NCI-H82 treated with DMSO at 0.1 percent for 48 hours (cell line): ENCODE measurements around the gene ANGPT4.
"Not testable (repeated sequence)": the region's sequence is repeated elsewhere in the genome, so short reads cannot be mapped to it uniquely, and the experiment has no call there.

Experiments used
- DNase-seq: peaks from one replicate; lab custom pipeline; 2025; ENCODE audit not compliant: unreplicated experiment; lab: John Stamatoyannopoulos, UW

ANGPT4 gene

GRCh38 chr20:906703-907270 lies 9.3 kb downstream of the ANGPT4 start:
- DNase-seq: no peak

GRCh38 chr20:906001-906520 lies 10.1 kb downstream of the ANGPT4 start:
- DNase-seq: no peak

- no peak for DNase-seq
Observed at GRCh38 chr20:905396-905961, 10.7 kb downstream of the ANGPT4 start.

GRCh38 chr20:904039-904545 lies 12.0 kb downstream of the ANGPT4 start:
- DNase-seq: no peak

GRCh38 chr20:897436-897835 lies 18.7 kb downstream of the ANGPT4 start:
- DNase-seq: not testable (repeated sequence)

- DNase-seq: no peak
Observed at GRCh38 chr20:896501-897025, 19.6 kb downstream of the ANGPT4 start.

- not testable (repeated sequence) for DNase-seq
Observed at GRCh38 chr20:892371-892770, 23.8 kb downstream of the ANGPT4 start.

- DNase-seq: no peak
Observed at GRCh38 chr20:891706-892080, 24.4 kb downstream of the ANGPT4 start.

- DNase-seq: no peak
Observed at GRCh38 chr20:891058-891705, 25.0 kb downstream of the ANGPT4 start.

GRCh38 chr20:890666-891057 lies 25.5 kb downstream of the ANGPT4 start:
- no peak for DNase-seq

GRCh38 chr20:889932-890463 lies 26.1 kb downstream of the ANGPT4 start:
- no peak for DNase-seq

- DNase-seq: no peak
Observed at GRCh38 chr20:889106-889505, 27.0 kb downstream of the ANGPT4 start.

- no peak for DNase-seq
Observed at GRCh38 chr20:888057-888456, 28.1 kb downstream of the ANGPT4 start.

- no peak for DNase-seq
Observed at GRCh38 chr20:887137-887536, 29.0 kb downstream of the ANGPT4 start.

GRCh38 chr20:884983-885952 lies 30.9 kb downstream of the ANGPT4 start:
- no peak for DNase-seq

GRCh38 chr20:881783-882144 lies 34.4 kb downstream of the ANGPT4 start:
- DNase-seq: no peak

- no peak for DNase-seq
Observed at GRCh38 chr20:881051-881782, 34.9 kb downstream of the ANGPT4 start.

GRCh38 chr20:879626-880025 lies 36.5 kb downstream of the ANGPT4 start:
- no peak for DNase-seq

GRCh38 chr20:878511-879307 lies 37.4 kb downstream of the ANGPT4 start:
- no peak for DNase-seq
